Left lung (tissue), 14 donors: Measurements from ENCODE around the gene CYP17A1. TPM values are rescaled to one million over a fixed set of nuclear protein-coding genes. Genes with fewer than 3 reads are reported as not detected.
A peak's percentile ranks its signal among the peaks of the same experiment; 100 is the strongest.

Source experiments
- ATAC-seq: fragments of 200-7000 bp; cut with Tn5 transposase; one replicate; pipeline ENCODE4 v1.9.1; 2020; ENCODE audit warnings: moderate library complexity
- DNase-seq, 4 donors: peaks; one replicate each; pipeline ENCODE4 v3.0.0-alpha.2; 2013 to 2020
- H3K27ac ChIP-seq, 2 donors: fragments of 200-600 bp; sonication (generic) in 1 of 2; one replicate each; pipeline versions ENCODE4 v1.5.0 to v1.8.0; 2020 to 2021
- H3K27me3 ChIP-seq, 2 donors: fragments of 200-600 bp; sonication (generic) in 1 of 2; one replicate each; pipeline versions ENCODE4 v1.5.0 to v1.8.0; 2020 to 2021
- H3K36me3 ChIP-seq, 2 donors: fragments of 200-600 bp; sonication (generic) in 1 of 2; one replicate each; pipeline versions ENCODE4 v1.5.0 to v1.8.0; 2020 to 2021
- H3K4me1 ChIP-seq, 2 donors: fragments of 200-600 bp; one replicate each; pipeline ENCODE4 v1.8.0; 2021
- H3K4me3 ChIP-seq, 2 donors: fragments of 200-600 bp; sonication (generic) in 1 of 2; one replicate each; pipeline versions ENCODE4 v1.5.0 to v1.8.0; 2020 to 2021; ENCODE audit warnings: mild to moderate bottlenecking in 1 of 2
- H3K9me3 ChIP-seq, 2 donors: fragments of 200-600 bp; sonication (generic) in 1 of 2; one replicate each; pipeline versions ENCODE4 v1.5.0 to v1.8.0; 2020 to 2021
- intact Hi-C, 2 donors: fragments of 100-400 bp; cut with DNase I; formaldehyde crosslinking; loops; one replicate each; pipeline versions ENCODE4 v1.11.2 to v1.14.2; 2022
- long read RNA-seq, 12 donors: library from polyadenylated mRNA in 2 of 12; unstranded in 2 of 12; transcript quantifications; one replicate each; pipeline ENCODE4 v2.0.0 and lab custom pipeline, GENCODE V29; 2019 to 2026
- polyA plus RNA-seq, 6 donors: library from polyadenylated mRNA; unstranded; fragments of 120-200 nt; gene quantifications; one replicate each; pipeline ENCODE4 v1.2.1, GENCODE V29; 2013; ENCODE audit not compliant: insufficient read length in 6 of 6
- total RNA-seq, 2 donors: library from RNA; stranded (reverse); fragmentation: NEBNext Ultra II Directional; extraction: Animal tissue kit (Norgen Biotek cat#: 25700); gene quantifications; one replicate each; pipeline ENCODE4 v1.2.1, GENCODE V29; 2021
- TF ChIP-seq, protein P1 (sequence below), 2 donors: fragments of 200-600 bp; sonication (generic) in 1 of 2; IDR thresholded peaks; one replicate each; pipeline versions ENCODE4 v1.5.0 to v1.8.0; 2021; ENCODE audit warnings: antibody characterized with exemption in 2 of 2
- donor health status: DM: no; HTN: yes; CAD: no.
- donor health status: DM: no; HTN: no; CAD: no.

The CYP17A1 gene, protein sequence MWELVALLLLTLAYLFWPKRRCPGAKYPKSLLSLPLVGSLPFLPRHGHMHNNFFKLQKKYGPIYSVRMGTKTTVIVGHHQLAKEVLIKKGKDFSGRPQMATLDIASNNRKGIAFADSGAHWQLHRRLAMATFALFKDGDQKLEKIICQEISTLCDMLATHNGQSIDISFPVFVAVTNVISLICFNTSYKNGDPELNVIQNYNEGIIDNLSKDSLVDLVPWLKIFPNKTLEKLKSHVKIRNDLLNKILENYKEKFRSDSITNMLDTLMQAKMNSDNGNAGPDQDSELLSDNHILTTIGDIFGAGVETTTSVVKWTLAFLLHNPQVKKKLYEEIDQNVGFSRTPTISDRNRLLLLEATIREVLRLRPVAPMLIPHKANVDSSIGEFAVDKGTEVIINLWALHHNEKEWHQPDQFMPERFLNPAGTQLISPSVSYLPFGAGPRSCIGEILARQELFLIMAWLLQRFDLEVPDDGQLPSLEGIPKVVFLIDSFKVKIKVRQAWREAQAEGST
- under 1 TPM; 0.52 to 0.58 TPM for total RNA-seq
- 1 to 10 TPM in 2 of 6 donors, under 1 TPM in 2, not detected in 2; 0.28 to 2.1 (median 0.94) TPM for polyA plus RNA-seq
- long read RNA-seq, donor 1, result 0 reads
- long read RNA-seq, donor 2, result 0 reads
- long read RNA-seq, donor 3, result 0 reads
- long read RNA-seq, donor 4, partial matches to known transcripts, result 0 of 1 reads
- long read RNA-seq, donor 4, other reads (novel, unspliced or antisense), result 0 of 1 reads
- long read RNA-seq, donor 5, result 0 reads
- long read RNA-seq, donor 6, transcript CYP17A1-201 (8 exons, 1,870 nt), result major isoform, 13 of 13 reads
- long read RNA-seq, donor 6, partial matches to known transcripts, result 0 of 13 reads
- long read RNA-seq, donor 6, other reads (novel, unspliced or antisense), result 0 of 13 reads
- long read RNA-seq, donor 7, partial matches to known transcripts, result 0 of 1 reads
- long read RNA-seq, donor 7, other reads (novel, unspliced or antisense), result 0 of 1 reads
- long read RNA-seq, donor 8, result 0 reads
- long read RNA-seq, donor 9, result 0 reads
- long read RNA-seq, donor 10, result 0 reads
- long read RNA-seq, donor 11, result 0 reads
- long read RNA-seq, donor 12, result 0 reads

DNA sequence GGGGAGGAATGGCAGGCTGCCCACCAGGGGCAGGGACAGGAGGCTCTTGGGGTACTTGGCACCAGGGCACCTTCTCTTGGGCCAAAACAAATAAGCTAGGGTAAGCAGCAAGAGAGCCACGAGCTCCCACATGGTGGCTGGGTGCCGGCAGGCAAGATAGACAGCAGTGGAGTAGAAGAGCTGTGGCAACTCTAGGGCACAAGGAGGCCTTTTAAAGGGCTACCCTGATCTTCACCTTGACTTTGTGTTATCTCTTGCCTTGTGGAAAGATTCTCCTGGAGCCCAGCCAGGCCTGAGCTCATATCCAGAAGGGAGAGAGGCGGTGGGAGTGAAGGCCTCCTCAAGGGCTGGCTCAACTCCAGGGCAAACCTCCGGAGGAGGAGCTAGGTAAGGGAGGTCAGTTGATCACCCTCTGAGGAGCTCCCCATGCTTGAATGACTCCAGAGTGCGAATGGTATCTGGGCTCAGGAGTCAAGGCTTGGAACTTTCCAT is at the start of gene CYP17A1:
TSS of gene CYP17A1 (minus strand) at position 184 of the 492 bp plus-strand sequence. CDS start at position 132, 52 bp downstream.
- Histone ChIP-seq H3K4me3 (no peak within 1 kb of the TSS), H3K4me1 (peaks cover 0 to 8% of the 10 kb centered on the region in 2 donors), H3K27me3 (no peaks in the 10 kb centered on the region), H3K9me3 (peaks cover 0 to 16% of the 10 kb centered on the region in 2 donors), H3K27ac (no peak within 1 kb of the TSS), H3K36me3 (no peaks in the 10 kb centered on the region)
- DNase-seq (peak in 1 of 4 donors; percentile 46), ATAC-seq (peak; percentile 68)
- intact Hi-C loops, result loop anchor here in 1 of 2 donors (5.0 kb wide), 1 partner anchor 65 kb away; no protein-coding TSS in a partner anchor
- TF ChIP-seq, protein P1, sequence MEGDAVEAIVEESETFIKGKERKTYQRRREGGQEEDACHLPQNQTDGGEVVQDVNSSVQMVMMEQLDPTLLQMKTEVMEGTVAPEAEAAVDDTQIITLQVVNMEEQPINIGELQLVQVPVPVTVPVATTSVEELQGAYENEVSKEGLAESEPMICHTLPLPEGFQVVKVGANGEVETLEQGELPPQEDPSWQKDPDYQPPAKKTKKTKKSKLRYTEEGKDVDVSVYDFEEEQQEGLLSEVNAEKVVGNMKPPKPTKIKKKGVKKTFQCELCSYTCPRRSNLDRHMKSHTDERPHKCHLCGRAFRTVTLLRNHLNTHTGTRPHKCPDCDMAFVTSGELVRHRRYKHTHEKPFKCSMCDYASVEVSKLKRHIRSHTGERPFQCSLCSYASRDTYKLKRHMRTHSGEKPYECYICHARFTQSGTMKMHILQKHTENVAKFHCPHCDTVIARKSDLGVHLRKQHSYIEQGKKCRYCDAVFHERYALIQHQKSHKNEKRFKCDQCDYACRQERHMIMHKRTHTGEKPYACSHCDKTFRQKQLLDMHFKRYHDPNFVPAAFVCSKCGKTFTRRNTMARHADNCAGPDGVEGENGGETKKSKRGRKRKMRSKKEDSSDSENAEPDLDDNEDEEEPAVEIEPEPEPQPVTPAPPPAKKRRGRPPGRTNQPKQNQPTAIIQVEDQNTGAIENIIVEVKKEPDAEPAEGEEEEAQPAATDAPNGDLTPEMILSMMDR (IDR thresholded peaks at IDR 0.05), result no peak

DNA sequence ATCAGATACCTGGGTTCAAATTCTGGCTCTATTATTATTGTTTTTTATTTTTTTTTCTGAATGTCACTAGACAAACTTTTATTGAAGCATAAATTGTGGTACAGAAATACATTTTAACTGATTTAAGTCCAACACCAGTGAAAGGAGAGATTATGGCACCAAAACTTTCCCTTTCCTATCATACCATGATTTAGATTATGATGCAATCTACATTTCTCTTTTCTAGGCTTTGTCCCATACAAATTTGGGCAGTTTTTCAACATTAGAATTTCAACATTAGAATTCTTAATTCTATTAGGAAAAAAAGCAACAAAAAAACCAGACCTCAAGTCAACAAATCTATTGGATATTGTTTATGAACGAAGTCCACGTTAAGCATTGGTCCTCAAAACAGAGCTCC is 43.0 kb upstream of the CYP17A1 start:
- no peak overlapping the region for H3K27ac ChIP-seq
- ATAC-seq (no peak), DNase-seq (no peak)
- H3K36me3 ChIP-seq, result no peaks in the 10 kb centered on the region
- intact Hi-C loops, result no loop called here
- H3K9me3 ChIP-seq, result no peaks in the 10 kb centered on the region
- H3K4me1 ChIP-seq, result no peaks in the 10 kb centered on the region
- H3K4me3 ChIP-seq, result no peak overlapping the region
- TF ChIP-seq, protein P1 (IDR thresholded peaks at IDR 0.05), result no peak
- no peaks in the 10 kb centered on the region for H3K27me3 ChIP-seq

DNA sequence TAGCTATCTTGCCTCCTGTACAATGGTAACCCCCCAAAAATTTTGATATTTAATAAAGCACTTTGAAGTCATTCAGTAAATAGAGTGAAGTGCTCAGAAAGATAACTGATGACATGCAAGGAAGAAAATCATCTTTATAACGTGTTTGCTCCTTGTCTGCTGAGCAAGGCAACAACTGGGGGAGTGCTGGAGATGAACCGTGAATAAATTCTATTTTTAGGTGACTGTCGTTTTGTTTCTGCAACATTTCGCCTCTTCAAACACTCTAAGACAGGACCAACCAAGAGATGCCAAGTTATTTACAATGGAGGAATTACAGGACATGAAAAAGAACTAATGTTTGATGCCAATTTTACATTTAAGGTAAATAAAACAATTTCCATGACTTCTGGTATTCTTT is 41.4 kb upstream of the CYP17A1 start:
- TF ChIP-seq, protein P1 (IDR thresholded peaks at IDR 0.05), result no peak
- H3K36me3 ChIP-seq, result no peaks in the 10 kb centered on the region
- intact Hi-C loops, result no loop called here
- ATAC-seq, result no peak
- H3K4me1 ChIP-seq, result no peaks in the 10 kb centered on the region
- no peaks in the 10 kb centered on the region for H3K9me3 ChIP-seq
- no peak overlapping the region for H3K27ac ChIP-seq
- H3K27me3 ChIP-seq, result no peaks in the 10 kb centered on the region
- no peak for DNase-seq
- H3K4me3 ChIP-seq, result no peak overlapping the region

DNA sequence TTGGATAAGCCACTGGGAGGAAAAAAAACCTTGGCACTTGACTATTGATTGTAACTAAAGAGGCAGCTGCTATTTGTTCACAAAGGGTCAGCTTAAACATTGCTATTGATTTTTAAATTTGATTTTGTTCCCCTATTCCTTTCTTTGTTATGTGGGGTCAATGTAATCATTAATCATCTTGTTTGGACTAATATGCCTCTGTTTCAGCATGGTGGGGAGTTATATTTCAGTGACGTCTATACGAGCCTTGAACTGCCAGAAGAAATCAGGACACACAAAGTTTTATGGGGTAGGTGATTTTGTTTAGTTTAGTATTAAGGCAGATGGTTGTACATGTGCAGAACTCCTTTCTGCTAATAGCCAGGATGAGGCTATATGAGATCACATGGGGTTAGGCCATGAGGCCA is 39.5 kb upstream of the CYP17A1 start:
- no peak for ATAC-seq
- DNase-seq, result no peak
- H3K27me3 ChIP-seq, result no peaks in the 10 kb centered on the region
- intact Hi-C loops, result no loop called here
- H3K4me3 ChIP-seq, result no peak overlapping the region
- H3K4me1 ChIP-seq, result no peaks in the 10 kb centered on the region
- no peak overlapping the region for H3K27ac ChIP-seq
- no peaks in the 10 kb centered on the region for H3K9me3 ChIP-seq
- H3K36me3 ChIP-seq, result no peaks in the 10 kb centered on the region
- TF ChIP-seq, protein P1 (IDR thresholded peaks at IDR 0.05), result no peak
